ENCODE measurements around the gene ADAM10.
"Not testable (repeated sequence)": the region's sequence is repeated elsewhere in the genome, so short reads cannot be mapped to it uniquely, and the experiment has no call there.

Gene ADAM10

GRCh38 chr15:58605931-58606530 lies 143.5 kb downstream of the ADAM10 start:
- DNase-seq = no peak

- no peak for DNase-seq
Measured at GRCh38 chr15:58604455-58604923, 145.0 kb downstream of the ADAM10 start.

GRCh38 chr15:58603927-58604326 lies 145.6 kb downstream of the ADAM10 start:
- not testable (repeated sequence) for DNase-seq

- DNase-seq = no peak
Measured at GRCh38 chr15:58602823-58603222, 146.7 kb downstream of the ADAM10 start.

GRCh38 chr15:58598829-58599210 lies 150.7 kb downstream of the ADAM10 start:
- DNase-seq = no peak

GRCh38 chr15:58597943-58598828 lies 151.3 kb downstream of the ADAM10 start:
- DNase-seq = no peak

GRCh38 chr15:58595516-58596263 lies 153.8 kb downstream of the ADAM10 start:
- no peak for DNase-seq

- no peak for DNase-seq
Measured at GRCh38 chr15:58594898-58595297, 154.6 kb downstream of the ADAM10 start.

GRCh38 chr15:58593870-58594269 lies 155.6 kb downstream of the ADAM10 start:
- no peak for DNase-seq

GRCh38 chr15:58590926-58591325 lies 158.6 kb downstream of the ADAM10 start:
- DNase-seq = peak; percentile 56

GRCh38 chr15:58590236-58590635 lies 159.3 kb downstream of the ADAM10 start:
- no peak for DNase-seq

GRCh38 chr15:58589047-58589446 lies 160.5 kb downstream of the ADAM10 start:
- DNase-seq = no peak

GRCh38 chr15:58588096-58588495 lies 161.4 kb downstream of the ADAM10 start:
- no peak for DNase-seq

GRCh38 chr15:58587486-58587885 lies 162.0 kb downstream of the ADAM10 start:
- DNase-seq = no peak

- peak; percentile 61 for DNase-seq
Measured at GRCh38 chr15:58585693-58586443, 163.6 kb downstream of the ADAM10 start.

- no peak for DNase-seq
Measured at GRCh38 chr15:58584789-58585461, 164.6 kb downstream of the ADAM10 start.

GRCh38 chr15:58583171-58583908 lies 166.2 kb downstream of the ADAM10 start:
- DNase-seq = no peak

GRCh38 chr15:58582160-58582559 lies 167.3 kb downstream of the ADAM10 start:
- no peak for DNase-seq

- no peak for DNase-seq
Measured at GRCh38 chr15:58576657-58577056, 172.8 kb downstream of the ADAM10 start.

GRCh38 chr15:58575045-58575786 lies 174.3 kb downstream of the ADAM10 start:
- DNase-seq = no peak

GRCh38 chr15:58574631-58575030 lies 174.9 kb downstream of the ADAM10 start:
- no peak for DNase-seq

Data from eye (tissue), 1 donor.